Measurements from ENCODE around the gene TIAM2.
"Not testable (repeated sequence)": the region's sequence is repeated elsewhere in the genome, so short reads cannot be mapped to it uniquely, and the experiment has no call there.

TIAM2 gene

DNA sequence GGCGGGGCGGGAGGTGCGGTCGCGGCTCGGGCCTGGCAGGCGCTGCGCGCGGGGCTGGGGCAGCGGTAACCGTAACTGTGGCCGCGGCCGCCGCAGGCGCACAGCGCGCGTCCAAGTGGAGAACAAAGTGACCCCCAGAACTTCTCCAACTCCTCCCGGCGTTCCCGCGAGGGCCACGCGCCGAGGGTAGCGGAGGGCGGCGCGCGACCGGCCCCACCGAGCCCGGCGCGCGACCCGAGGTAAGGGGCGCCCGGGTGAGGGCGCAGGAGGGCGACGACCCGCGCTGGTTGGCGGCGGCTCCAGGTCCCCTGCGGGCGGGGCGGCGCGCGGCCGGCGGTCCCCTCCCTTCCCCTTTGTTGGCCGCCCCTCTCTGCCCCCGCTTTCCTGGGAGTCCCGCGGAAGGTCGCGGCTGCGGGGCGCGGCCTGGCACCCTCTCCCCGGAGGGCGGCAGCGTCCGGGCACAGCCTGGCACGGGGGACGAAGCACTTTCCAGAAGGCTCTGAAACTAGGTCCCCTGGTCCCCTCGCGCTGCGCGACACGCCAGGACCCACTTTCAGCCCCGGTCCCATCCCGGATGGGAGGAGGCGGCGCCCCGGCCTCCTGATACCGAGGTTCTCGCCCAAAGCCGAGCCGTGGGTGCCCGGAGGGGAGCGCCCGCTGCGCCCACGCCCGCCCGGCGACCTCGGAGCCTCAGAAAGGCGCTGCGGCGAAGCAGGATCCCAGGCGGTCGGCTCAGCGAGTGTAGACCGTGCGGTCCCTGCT is at the start of gene TIAM2:
Gene TIAM2 (plus strand): TSS at position 62 of the 762 bp plus-strand sequence. CDS start 133,909 bp downstream, outside the sequence.
- DNase-seq (ENCODE audit: low read depth), result peak; percentile 3

DNA sequence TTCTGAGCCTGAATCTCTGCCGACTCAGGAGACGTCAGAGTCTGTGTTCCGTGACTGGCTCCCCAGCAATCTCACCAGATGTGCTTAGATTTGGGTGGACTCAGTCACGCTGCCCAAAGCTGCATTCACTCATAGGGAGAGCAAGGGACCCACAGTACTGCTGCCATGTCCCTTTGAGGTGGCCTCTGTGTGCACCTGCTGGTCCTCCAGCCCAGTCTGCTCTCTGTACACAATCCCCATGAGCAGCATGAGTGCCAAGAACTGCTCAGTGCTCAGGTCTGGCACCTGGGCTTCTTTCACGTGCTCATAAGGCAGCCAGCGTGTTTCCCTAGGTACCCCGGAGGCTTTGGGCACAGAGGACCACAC is 44.2 kb upstream of the TIAM2 start:
- no peak for DNase-seq (ENCODE audit: low read depth)

DNA sequence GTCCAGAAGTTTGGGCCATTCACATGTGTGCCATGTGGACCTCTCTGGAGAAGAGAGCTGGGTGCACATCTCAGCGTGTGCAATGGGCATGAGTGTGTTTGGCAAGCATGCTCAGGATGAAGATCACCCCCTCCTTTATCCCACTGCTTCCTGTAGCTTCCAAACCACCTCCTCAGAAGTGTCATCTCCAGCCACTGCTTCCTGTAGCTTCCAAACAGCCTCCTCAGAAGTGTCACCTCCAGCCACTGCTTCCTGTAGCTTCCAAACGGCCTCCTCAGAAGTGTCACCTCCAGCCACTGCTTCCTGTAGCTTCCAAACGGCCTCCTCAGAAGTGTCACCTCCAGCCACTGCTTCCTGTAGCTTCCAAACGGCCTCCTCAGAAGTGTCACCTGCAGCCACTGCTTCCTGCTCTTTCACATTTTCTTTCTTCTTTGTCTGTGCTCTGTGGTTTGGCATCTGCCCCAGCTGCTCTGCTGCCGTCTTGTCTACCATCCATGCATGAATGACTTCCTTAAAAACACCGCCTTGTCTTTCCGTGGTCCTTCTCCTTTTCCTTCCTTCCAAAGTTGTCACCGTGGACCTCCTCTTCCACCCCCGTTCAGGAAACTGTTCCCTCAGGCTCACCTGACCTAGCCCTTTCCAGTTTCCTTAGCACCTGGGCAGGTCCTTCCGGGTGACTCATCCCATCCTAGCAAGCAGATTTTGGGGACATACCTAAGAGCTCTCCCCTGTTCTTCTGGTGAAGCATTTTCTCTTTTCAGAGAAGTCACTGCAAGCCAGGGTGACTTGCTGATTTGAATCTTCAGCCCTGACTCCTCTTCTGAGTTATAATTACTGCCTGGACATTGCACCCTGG is 43.5 kb upstream of the TIAM2 start:
- DNase-seq (ENCODE audit: low read depth), result no peak

DNA sequence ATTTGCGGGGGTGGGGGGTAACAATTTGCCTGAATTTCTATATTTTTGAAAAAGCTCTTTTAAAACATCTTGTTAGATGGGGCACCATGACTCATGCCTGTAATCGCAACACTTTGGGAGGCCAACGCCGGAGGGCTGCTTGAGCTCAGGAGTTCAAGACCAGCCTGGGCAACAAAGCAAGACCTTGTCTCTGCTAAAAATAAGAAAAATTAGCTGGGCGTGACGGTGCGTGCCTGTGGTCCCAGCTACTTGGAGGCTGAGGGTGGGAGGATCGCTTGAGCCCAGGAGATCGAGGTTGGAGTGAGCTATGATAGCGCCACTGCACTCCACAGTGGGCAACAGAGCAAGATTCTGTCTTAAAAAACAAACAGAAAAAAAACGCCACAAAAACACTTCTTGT is 41.5 kb upstream of the TIAM2 start:
- no peak for DNase-seq (ENCODE audit: low read depth)

DNA sequence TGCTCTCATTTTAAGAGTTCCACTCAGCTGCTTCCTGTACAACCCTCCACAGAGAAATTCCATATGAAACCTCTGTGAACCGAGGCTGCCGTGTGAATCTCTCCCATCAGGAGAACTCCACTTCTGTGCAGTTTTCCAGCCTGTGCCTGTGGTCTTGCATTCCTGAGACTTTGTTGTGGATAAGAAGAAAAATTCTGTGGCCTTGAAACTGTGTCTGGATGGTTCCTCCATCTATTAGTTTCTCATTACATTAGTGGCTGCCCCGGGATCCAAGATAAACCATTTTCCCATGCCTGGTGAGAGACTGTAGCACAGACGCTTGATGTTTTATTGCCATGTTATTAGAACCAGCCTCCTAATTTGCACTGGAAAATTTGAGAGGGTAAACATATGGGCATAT is 40.8 kb upstream of the TIAM2 start:
- no peak for DNase-seq (ENCODE audit: low read depth)

DNA sequence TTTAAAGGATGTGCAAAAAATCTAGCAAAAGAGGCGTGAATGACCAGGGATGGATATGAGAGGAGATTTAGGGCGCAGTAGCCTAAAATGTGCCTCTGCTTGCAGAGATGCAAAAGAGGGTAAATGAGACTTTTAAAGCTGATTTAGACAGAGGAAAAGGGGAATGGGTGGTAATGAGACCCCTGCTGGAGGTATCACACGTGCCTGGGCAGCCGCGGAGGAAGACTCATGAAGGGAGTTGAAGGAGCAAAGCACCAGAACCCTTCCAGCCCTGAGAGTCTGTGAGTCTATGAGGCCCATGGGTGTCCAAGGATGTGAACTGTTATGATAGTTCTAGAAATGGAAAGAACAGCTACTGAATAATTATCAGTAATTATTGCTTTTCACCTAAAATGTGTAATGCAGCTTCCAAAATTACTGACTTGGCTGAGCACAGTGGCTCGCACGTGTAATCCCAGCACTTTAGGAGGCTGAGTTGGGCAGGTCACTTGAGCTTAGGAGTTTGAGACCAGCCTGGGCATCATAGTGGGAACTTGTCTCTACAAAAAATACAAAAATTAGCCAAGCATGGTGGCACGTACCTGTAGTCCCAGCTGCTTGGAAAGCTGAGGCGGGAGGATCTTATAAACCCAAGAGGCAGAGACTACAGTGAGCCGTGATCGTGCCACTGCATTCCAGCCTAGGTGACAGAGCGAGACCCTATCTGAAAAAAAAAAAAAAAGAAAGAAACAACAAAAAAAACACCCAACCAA is 38.2 kb upstream of the TIAM2 start:
- no peak for DNase-seq (ENCODE audit: low read depth)

DNA sequence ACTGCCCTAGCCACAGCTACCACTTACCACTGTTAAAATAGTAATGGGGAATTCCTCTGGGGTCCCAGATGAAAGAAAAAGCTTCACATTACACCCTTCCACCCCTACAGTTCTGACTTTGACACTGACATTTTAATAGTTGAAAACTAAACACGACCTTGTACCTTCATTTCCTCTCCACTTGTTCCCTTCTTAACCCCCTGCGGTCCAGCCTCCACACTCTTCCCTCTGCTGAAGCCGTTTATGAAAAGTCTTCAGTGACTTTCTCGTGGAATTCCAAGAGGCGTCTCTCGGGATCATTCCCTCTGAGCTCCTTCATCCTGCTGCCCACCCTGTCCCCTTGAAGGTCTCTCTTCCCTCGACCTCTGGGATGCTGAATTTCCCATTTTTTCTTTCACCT is 36.6 kb upstream of the TIAM2 start:
- no peak for DNase-seq (ENCODE audit: low read depth)

DNA sequence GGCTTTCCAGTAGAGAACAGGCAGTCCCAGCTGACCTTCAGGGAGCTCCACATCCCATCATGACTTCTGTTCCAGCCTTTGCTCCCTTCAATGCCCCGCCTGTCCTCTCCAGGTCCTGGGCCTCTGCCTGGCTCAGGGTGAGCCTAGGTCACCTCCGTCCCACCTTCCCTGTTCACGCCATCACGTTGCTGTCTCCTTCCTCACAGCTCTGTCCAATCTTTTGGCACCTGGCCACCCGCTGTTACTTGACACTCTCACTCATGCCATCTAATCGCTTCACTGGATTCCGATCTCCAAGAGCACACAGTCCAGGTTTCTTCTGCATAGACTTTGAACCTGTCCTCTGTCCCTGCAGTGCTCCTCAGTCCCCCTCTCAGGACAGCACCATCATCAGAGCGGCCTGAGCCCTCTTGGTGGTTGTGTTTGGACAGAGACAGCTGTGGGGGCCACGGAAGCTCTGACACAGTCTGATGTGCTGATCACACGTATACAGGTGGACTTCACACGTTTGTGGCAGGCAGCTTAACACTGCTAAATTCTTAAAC is 34.7 kb upstream of the TIAM2 start:
- DNase-seq (ENCODE audit: low read depth), result no peak

DNA sequence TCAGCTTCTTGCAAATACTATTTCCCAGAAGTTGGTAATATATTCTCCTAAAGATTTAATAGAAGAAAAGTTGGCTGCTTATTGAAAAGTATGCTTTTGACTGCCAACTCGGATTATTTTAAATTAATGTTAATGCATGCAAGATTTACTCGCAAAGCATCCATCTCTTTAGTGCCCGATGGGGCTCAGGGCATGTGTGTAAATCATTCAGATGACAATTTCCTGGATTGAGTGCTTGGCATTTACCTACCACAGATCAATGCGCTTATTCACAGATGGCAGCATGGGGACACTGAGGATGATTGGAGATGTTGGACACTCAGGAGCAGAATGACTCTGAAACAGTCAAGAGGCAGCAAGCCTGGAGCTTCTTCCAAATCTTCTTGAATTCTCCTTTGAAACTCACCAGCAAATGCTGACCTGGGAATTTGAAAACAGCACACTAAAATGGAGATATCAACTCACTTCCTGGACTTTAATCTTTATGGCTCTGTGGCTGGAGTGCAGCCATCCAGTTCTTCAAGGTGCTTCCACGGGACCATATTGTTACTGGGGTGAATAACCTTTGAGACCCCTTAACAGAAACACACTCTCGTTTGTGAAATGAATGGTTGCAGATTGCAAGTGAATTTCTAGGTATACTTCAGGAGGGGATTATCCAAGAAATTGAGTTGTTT is 34.1 kb upstream of the TIAM2 start:
- DNase-seq (ENCODE audit: low read depth), result no peak

DNA sequence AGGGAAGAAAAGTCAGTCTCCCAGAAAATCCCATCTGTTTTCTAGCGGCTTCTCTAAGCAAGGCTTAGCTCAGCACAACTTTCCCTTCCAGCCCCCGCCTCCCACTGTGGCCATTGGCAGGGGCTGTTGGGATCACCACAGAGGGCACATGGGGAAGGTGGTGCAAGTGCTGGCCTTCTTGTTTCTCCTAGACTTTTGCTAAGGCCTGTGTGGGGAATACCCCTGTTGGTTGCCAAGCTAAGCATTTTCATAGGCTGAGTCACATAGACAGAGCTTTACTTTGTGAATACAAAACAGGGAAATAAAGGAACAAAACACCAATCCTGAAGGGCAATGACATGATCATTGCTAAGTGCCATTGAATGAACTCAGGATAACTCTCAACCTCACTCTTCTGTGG is 32.4 kb upstream of the TIAM2 start:
- no peak for DNase-seq (ENCODE audit: low read depth)

DNA sequence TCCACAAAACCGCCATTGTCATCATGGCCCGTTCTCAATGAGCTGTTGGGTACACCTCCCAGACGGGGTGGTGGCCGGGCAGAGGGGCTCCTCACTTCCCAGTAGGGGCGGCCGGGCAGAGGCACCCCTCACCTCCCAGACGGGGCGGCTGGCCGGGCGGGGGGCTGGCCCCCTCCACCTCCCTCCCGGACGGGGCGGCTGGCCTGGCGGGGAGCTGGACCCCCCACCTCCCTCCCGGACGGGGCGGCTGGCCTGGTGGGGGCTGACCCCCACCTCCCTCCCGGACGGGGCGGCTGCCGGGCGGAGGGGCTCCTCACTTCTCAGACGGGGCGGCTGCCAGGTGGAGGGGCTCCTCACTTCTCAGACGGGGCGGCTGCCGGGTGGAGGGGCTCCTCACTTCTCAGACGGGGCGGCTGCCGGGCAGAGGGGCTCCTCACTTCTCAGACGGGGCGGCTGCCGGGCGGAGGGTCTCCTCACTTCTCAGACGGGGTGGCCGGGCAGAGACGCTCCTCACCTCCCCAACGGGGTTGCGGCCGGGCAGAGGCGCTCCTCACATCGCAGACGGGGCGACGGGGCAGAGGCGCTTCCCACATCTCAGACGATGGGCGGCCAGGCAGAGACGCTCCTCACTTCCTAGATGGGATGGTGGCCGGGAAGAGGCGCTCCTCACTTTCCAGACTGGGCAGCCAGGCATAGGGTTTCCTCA is 28.9 kb upstream of the TIAM2 start:
- not testable (repeated sequence) for DNase-seq (ENCODE audit: low read depth)

DNA sequence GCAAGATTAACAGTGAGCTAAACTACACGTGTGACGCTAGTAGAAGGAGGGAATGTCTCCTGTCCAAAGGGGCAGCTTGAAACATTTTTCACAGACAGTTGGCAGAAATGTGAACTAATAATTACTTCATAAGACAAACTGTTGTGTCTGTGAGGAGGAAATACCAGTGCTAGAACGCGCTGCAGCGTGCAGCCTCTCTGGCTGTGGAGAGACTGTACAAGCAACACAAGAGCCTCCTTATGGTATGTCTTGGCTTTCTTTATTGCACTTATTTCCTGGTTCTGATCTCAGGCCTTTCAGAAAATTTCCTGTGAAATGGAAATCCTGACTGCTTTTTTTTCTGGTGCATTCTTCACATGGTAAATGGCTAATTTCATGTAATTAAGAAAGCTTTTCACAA is 25.3 kb upstream of the TIAM2 start:
- DNase-seq (ENCODE audit: low read depth), result no peak

DNA sequence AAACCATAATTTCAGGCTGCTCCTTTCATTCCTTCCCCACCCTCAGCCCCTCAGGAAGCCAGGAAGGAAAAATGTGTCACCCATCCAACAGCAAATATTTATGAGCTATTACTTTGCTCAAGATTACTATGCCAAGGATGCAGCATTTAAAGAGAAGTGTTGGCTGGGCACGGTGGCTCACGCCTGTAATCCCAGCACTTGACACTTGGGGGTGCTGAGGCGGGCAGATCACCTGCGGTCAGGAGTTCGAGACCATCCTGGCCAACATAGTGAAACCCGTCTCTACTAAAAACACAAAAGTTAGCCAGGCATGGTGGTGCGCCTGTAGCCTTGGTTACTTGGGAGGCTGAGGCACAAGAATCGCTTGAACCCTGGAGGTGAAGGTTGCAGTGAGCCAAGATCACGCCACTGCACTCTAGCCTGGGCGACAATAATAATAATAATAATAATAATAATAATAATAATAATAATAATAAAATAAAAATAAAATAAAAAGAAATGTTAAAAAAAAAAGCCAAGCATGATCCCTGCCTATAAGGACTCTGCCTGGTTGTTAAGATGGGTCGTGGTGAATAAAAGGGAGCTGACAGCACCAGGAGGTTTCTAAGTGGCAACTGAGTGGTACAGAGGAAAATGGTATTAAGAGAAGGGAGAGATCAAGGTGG is 20.5 kb upstream of the TIAM2 start:
- DNase-seq (ENCODE audit: low read depth), result no peak

DNA sequence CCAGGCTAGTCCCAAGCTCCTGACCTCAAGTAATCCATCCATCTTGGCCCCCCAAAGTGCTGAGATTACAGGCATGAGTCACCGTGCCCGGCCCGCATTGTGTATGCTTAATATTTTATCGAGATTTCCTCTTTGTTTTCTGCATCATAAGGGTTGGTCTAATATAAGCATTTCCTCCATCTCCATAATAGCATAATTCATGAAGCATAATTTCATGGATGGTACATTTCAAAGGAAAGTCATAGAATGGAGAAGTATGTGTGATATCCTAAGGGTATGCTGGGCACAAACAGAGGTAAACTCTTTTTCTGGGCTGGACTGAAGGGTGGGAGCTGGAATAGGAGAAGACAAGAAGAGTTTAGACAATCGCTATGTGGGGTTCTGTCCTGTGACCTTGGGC is 17.5 kb upstream of the TIAM2 start:
- DNase-seq (ENCODE audit: low read depth), result no peak

DNA sequence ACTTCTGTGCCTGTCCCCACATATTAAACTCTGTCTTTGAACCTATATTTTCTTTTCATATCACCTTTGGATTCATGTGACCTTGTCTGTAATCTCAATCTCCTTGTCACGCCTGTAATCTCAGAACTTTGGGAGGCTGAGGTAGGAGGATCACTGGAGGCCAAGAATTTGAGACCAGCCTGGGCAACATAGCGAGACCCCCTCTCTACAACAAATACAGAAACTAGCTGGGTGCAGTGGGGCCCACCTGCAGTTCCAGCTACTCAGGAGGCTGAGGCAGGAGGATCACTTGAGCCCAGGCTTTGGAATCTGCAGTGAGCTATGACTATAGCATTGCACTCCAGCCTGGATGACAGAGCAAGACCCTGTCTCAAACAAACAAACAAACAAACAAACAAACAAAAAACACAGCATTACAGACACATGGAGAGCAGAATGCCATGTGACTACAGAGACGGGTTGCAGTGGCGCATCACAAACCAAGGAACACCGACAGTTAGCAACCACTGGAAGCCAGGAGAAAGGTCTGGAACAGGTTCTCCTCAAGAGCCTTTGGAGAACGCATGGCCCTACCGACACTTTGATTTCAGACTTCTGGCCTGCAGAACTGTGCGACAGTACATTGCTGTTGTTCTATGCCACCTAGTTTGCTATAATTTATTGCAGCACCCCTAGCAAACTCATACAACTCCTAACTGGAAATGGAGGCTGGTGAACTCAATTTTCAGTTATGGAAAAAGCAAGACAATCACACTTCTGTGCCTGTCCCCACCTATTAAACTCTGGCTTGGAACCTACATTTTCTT is 14.6 kb upstream of the TIAM2 start:
- DNase-seq (ENCODE audit: low read depth), result no peak

DNA sequence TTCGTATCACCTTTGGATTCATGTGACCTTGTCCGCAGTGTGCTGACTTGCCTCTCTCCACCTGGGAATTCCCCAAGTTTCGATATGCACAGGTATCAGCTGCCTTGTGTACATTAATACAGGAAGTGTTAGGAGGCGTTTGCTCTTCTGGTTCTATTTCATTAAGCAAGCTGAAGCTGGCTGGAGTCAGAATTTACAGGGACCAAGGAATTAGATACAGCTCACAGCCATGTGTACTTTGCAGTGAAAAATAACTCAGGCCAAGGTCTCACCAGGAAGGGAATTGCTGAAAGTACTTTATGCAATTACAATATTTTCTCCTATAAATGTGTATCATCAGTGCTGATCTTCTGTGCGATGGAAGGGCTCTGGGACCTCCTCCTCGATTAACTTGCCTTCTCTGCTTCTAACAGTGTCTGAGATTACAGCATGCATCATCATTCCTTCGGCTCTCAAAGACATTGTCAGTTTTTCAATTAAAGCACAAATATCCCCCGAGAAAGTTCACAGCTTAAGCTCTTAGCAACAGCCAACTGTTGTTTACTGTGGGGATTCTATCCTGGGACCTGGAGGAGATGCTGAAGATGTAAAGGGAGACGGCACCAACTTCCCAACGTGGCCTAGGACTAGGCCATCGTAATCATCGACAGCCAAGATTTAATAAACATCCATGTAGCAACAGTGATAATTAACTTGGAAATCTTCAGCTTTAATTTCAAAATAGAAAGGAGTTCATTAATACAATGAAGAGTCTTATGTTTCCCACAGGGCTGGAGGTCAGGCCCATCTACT is 13.8 kb upstream of the TIAM2 start:
- DNase-seq (ENCODE audit: low read depth), result no peak

DNA sequence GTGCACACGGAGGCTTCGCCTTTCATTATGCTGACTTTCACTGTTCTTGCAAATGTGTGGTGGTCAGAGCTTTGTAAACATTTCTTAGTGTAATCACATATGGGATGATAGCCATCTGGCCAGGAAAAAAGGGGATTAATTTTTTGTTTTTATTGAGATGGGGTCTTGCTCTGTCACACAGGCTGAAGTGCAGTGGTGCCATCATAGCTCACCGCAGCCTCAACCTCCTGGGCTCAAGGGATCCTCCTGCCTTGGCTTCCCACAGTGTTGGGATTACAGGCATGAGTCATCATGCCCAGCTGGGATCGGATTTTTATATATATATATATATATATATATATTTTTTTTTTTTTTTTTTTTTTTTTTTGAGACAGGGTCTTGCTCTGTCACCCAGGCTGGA is 11.0 kb upstream of the TIAM2 start:
- no peak for DNase-seq (ENCODE audit: low read depth)

DNA sequence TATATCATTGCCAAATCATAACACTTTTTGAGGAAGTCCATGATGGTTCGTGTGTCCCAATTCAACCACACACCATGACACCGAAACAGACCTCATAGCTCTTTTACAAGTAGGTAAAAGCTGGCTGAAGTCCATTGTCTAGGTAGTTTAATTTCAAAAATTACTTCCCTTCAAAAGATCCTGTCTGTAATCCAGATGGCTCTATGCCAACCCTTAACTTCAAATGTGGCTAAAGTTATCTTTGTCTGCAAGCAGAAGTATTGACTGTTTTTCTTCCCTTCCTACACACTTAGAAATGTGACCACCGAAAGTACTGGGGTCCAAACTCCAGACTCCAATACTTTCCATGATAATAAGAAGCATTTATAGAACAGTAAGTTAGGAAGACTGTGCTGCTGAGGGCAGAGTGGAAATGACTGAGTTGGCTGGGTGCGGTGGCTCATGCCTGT is 8.3 kb upstream of the TIAM2 start:
- no peak for DNase-seq (ENCODE audit: low read depth)

DNA sequence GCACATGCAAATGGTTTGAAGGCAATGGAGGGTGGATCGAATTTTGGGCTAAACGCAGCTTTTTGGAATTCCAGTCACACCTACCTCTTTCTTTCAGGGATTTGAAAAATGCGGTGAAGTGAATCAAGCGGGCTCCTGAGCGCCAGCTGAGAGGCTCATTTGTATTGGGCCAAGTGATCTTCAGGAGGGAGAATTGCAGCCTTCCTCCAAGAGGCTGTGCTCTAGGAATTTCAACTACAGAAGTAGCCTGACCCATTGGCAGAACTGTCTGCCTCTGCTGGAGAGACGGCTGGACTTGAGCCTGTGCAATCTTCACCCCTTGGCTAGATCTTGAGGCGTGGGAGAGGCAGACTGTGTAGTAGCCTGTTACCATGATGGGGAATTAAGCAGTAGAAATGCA is 5.7 kb upstream of the TIAM2 start:
- no peak for DNase-seq (ENCODE audit: low read depth)
